NCI-H128 (cell line): Measurements from ENCODE around the gene NMNAT2.
"Not testable (repeated sequence)": the region's sequence is repeated elsewhere in the genome, so short reads cannot be mapped to it uniquely, and the experiment has no call there.

Experiments used
- DNase-seq: peaks from one replicate; lab custom pipeline; 2025; ENCODE audit not compliant: unreplicated experiment; lab: John Stamatoyannopoulos, UW

NMNAT2 gene

DNA sequence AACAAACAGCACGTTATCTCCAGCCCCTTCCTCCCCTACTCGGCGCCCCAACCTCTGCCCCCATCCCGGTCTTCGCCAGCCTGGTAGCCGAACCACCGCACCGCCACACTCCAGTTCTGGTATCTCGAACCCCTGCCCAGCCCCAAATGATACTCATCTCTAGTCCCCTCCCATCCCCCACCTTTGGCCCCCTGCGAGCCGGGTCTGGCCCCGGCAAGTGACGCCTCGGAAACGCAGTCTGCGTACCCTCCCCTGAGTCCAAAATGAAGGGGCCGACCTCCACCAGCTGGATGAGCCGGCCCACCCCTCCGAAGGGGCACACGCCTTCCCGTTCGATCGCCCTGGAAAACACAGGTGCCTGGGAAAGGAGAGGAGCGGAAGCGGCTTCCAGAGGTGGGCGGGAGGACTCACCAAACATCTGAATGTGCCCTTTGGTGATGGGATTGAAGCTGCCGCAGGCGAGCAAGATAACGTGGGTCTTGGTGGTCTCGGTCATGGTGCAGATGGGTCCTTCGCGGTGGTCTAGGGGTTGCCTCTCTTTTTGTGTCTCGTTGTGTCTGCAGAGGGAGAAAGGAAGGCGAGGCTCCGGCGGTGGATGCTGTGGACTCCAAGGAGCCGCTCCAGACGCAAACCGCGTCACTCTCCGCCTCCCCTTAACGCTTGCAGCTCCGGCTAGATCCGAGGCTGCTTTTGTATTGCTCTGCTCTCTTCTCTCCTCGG, at the start of gene NMNAT2:
Gene NMNAT2, minus strand, starts transcription at position 609 of the 720 bp plus-strand sequence. Its CDS starts 113 bp downstream, at position 496.
- peak; percentile 12 for DNase-seq

DNA sequence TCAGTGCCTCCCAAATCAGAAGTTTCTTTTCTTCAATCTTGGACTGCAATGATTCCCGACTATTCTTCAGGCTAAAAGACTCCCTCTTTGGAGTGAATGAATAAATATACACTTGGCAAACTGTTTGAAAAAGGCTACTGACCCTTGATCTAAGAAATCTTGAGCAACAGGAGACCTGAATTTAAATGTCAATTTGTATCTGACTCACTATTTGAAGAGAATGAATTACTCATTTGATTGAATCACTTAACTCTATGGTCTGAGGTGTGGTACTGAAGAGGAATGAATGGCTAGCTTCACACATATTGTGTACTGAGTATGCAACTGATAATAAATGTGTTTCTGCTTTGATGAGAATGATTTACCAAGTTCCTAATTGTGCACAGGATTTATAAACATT, 49.5 kb upstream of the NMNAT2 start:
- DNase-seq = no peak

DNA sequence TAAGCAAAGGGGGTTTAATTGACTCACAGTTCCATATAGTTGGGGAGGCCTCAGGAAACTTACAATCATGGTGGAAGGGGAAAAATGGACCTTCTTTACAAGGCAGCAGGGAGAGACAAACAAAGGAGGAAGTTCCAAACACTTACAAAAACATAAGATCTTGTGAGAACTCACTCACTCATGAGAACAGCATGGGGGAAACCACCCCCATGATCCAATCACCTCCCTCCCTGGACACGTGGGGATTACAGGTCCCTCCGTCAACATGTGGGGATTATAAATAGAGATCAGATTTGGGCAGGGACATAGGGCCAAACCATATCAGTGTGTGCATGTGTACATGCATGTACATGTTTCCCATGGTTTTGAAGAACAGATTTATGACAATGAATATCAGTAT, 48.6 kb upstream of the NMNAT2 start:
- DNase-seq = no peak

DNA sequence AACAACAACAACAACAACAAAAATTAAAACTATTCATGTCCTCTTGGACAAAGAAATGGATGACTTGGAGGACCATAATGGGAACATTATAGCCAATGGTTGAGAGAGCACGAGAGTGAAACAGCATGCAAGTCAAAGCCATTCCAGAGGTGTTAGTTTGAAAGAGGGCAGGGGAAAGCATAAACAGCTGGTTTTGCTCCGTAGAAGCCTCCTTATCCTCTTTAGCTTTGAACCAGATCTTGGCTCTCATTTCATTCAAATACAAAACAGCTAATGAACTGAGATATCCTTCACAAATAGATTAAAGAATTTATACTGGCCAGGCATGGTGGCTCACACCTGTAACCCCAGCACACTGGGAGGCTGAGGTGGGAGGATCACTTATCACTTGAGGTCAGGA, 45.4 kb upstream of the NMNAT2 start:
- DNase-seq = no peak

DNA sequence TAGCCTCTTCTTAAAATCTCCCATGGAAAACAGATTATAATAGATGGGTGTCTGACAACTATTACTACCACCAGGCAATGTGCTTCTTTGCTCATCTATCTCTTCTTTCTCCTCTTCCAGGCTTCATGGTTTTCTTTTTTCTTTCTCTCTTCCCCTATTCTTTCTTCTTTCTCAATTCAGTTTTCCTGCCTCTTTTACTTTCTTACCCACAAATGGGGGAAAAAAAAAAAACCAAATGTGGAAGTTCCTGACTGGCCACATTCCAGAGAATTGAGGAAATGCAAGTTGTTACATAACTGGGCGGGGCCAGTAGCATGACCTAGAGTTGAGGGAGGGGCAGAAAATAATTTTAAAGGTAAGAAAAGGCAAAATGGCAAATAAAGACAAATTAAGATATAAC, 43.2 kb upstream of the NMNAT2 start:
- DNase-seq = no peak

DNA sequence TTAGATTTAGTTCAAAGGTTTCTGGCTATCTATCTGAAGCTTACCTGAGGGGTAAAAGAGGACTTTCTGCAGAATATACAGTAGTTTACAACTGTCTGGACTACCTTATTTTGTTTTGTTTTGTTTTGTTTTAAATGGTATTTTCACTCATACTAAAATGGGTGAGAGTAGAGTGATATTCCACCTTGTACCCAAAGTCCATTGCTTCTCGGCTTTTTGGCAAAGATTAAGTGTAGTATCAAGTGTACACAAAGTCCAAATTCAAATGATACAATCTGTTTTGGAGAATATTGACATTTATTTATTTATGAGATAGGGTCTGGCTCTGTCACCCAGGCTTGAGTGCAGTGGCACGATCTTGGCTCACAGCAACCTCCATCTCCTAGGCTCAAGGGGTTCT, 42.4 kb upstream of the NMNAT2 start:
- DNase-seq = no peak

DNA sequence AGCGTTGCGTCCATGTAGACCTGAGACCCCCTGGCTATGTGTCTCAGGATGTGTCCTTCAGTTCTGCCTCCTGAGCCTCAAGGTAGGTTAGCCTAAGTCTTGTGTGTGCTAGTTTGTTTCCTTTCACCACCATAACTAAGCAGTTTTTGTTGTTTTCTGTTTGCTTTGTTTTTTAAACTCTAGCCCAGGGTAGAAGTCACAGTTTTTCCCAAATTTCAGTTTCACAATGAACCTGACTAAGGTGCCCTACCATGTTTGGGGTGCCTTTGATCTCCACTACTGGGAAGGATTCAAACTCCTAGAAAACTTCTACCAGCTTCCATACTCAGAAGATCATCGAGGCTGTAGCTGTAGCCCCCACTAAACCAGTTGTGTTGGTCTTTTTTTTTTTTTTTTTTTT, 39.3 kb upstream of the NMNAT2 start:
- no peak for DNase-seq

DNA sequence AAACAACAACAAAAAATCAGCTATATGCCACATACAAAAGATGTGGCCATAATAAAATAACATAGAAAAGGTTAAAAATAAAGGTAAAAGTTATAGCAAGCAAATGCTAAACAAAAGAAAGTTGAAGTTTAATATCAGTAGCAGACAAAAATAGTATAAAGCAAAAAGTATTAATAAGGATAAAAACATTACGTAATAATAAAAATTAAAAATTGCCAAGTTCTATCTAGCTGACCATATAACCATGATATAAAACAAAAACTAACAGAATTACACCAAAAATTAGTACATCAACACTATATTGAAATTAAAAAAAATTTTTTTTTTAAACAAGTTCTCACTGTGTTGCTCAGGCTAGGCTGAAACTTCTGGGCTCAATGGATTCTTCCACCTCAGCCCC, 38.6 kb upstream of the NMNAT2 start:
- no peak for DNase-seq

DNA sequence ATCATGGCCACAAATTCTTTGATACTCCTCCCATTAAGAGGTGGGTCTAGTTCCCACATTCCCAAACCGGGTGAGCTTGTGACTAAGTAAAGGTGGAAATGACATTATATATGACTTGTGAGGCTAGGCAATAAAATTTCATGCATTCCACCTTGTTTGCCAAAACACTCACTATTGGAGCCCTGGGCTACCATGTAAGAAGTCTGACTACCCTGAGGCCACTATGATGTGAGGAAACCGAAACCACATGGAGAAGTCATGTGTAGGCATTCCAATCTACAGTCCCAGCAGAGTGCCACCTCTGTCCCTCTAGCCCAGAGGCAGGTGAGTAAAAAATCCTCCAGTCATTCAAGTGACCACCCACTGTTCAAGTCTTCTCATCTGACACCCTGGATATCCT, 36.2 kb upstream of the NMNAT2 start:
- no peak for DNase-seq

DNA sequence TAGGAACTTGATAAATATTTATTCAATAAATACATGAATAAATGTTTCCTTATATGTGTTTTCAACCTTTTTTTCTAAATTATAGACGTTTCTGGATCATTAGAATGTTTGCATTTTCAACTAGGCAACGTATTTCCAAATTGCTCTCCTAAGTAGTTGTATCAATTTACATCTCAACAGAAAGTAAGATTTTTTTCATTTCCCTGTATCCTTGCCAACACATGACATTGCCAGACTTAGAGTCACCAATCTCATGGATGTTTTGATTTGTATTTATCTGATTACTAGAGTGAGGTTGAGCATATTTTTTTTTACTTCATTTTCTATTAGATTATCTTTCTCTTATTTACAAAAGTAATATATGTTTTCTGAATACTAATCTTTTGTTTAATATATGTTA, 31.9 kb upstream of the NMNAT2 start:
- no peak for DNase-seq

DNA sequence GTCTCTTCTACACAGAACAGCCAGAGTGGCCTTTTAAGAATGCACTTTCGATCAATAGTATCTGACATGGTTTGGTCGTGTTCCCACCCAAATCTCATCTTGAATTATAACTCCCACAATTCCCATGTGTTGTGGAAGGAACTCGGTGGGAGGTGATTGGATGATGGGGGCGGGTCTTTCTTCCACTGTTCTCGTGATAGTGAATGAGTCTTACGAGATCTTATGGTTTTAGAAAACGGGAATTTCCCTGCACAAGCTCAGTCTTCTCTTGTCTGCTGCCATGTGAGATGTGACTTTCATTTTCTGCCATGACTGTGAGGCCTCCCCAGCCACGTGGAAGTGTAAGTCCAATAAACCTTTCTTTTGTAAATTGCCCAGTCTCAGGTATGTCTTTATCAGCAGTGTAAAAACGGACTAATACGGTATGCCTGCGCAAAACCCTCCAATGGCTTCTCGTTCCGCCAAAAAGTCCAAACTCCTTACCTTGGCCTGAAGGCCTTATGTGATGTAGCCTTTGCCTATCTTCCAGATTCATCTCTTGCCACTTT, 31.1 kb upstream of the NMNAT2 start:
- no peak for DNase-seq

DNA sequence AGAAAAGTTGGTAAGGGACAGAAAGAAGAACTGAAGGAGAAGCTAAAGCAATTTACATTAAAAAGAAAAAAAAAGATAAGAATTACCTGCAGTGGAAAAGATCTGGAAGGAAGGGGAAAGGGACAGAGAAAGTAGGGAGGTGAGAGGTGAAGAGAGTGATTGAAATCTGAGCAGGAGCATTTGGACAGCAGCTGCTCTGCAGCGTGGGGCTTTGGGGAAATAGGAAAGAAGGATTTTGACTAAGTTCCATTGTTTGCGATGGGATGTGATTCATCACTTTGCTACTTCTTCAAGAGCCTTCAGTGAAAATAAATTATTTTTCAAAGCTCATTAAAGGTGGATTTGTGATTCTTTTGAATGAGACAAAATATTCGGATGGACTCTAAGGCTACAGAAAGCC, 26.1 kb upstream of the NMNAT2 start:
- no peak for DNase-seq

DNA sequence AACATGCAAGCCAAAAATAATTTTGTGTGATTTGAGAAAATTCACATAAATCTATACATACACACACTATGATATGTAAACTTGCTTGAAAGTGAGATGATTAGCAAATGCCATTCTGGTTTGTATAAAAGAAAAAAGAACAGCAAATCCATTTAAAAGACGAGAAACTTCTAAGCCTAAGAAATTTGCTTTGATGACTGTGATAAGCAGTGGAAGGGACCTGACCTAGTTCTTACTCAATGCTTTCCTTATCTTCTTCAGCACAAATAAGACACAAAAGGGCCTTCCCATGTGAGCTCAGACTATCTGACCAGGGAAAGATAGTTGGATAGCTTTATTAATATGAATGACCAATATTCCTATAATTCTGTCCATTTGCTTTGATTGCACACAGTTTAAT, 25.3 kb upstream of the NMNAT2 start:
- DNase-seq = no peak

DNA sequence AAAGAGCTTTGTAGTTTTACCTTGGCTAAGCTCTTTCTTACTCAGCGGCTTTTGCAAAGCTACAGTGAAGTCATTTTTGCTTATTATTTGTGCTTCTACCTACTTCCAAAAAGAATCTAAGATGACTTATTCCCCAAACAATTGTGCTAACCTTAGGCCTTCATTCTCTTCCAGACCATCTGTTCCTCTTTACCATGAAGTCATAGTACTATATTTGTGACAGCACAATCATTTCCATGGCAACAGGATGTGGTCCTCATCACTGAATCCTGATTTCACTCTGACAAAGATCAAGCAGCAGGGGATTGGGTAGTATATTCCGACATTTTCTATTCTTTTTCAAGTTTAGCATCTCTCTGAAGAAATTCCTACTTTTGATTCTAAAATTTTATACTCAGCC, 24.8 kb upstream of the NMNAT2 start:
- no peak for DNase-seq

DNA sequence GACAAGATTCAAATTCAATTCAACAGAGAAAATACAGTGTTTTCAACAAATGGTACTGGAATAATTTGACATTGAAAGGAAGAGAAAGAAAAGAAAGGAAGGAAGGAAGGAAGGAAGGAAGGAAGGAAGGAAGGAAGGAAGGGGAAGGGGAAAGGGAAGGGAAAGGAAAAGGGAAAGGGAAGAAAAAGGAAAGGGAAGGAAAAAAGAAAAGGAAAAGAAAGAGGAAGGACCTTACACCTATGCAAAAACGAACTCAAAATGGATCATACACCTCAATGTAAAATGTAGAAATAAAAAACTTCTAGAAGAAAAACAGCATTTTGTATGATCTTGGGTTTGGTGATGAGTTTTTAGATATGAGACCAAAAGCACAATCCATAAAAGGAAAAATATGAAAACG, 19.9 kb upstream of the NMNAT2 start:
- DNase-seq = no peak

DNA sequence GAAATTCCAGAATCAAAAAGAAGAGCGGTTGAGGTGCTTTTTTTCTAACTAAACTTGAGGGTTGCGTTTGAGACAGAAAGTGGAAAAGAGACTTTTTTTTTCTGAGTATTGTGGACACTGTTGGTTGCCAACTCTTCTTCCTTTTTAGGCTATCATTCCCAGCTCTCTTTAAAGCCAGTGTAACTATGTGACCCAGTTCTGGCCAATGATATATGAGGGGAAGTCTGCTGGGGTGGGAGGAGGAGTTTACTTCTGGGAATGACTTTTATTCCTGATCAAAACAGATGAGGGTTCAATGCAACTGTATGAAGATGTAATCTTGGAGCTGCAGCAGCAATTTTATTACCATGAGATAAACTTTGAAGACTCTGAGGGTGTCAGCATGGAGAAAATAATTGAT, 17.3 kb upstream of the NMNAT2 start:
- no peak for DNase-seq

DNA sequence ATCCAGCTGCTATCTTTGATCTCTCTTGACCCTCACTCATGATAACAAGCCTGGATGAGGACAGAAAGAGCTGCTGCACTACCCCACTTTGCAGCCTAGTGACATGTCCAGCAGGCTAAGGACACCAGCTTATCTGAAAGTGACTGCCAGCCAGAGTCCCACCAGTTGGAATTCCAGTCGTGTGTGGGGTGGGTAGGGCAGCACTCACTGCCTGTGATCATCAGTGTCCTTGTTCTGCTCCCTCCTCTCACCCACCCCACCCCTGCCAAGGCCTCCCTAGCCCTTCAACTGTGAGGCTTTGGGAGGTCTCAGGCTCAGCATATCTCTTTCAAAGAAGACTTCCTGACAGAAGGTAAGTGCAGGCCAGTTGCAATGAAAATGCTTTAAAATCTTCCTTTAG, 15.5 kb upstream of the NMNAT2 start:
- DNase-seq = no peak

DNA sequence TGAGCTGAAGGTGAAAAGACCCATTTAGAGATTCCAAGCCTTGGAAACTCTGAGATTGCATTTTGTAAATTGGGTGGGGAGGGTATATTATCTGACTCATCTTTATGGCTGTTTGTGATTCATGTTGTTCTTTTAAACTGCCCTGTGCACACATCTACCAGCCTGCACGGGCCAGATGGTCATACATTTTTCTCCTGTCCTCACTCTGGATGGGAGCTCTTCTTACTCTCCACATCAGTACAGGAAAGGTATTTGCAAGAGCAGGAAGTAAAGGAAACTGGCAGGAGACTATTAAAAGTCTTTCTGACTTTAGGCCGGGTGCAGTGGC, 14.3 kb upstream of the NMNAT2 start:
- DNase-seq = no peak

DNA sequence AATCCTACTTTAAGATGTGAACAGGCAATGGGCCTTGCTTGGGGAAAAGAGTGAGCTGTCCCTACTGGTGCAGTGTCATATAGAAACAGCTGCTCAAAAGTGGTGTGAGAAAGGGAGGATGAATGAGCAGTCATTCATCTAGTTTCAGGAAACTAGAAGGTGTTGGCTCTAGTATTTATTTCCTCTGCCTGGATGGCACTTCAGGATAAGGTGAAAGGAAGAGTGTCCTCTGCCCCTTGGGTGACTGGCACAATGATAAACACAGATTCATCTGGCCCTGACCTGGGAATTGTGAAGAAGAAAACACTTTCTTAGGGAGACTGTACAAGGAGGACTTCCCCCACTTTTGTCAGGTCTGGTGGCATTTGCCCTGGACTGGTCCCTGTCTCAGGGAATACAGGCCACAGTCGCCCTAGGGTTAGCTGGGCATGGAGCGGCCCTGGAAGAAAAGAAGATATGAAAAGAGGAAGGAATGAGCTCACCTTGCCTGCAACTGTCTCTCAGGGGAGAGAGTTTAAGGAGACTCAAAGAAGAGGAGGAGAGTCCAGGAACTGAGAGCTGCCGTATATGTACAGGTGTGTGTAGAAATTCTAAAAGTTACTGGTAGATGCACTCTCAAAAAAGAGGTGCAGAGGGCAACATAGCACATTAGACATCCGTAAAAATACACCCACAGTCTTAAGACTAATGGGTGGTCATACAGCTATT, 13.8 kb upstream of the NMNAT2 start:
- no peak for DNase-seq

DNA sequence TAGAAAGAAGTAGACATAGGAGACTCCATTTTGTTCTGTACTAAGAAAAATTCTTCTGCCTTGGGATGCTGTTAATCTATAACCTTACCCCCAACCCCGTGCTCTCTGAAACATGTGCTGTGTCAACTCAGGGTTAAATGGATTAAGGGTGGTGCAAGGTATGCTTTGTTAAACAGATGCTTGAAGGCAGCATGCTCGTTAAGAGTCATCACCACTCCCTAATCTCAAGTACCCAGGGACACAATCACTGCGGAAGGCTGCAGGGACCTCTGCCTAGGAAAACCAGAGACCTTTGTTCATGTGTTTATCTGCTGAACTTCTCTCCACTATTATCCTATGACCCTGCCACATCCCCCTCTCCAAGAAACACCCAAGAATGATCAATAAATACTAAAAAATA, 9.4 kb upstream of the NMNAT2 start:
- not testable (repeated sequence) for DNase-seq

DNA sequence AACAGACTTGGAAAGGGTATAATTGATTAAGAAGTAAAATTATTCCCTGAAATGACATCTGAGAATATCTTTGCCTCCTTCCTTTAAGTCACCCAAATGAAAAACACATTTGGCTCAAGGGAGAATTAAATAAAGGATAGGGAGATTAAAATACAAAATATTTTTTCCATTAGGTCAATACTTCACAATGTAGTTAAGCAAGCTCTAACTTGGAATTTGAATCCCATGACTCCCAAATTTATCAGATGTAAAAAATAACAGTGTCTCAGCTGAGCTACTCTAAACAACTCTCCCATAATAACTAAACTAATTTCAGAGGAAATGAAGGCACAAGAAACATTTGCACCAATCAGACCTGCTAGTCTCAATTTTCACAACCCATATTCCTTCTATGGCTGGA, 6.5 kb upstream of the NMNAT2 start:
- DNase-seq = no peak

DNA sequence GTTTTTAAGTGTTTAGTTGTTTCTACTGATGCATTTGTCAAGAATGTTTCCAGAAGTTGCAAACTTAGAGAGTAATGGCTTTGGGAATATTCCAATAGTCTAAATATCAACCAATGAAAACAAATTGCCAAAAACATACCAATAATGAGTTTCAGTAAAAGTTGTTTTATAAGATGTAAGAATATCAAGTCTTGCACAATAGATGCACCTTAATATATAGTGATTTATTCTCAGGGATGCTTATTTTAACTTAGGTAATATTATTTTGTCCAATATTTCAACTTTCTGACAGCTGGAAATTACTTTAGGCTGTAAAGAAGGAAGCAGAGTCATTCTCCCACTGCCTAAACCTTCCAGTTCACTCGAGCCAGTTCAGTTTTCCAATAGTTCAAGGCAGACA, 5.4 kb upstream of the NMNAT2 start:
- no peak for DNase-seq

DNA sequence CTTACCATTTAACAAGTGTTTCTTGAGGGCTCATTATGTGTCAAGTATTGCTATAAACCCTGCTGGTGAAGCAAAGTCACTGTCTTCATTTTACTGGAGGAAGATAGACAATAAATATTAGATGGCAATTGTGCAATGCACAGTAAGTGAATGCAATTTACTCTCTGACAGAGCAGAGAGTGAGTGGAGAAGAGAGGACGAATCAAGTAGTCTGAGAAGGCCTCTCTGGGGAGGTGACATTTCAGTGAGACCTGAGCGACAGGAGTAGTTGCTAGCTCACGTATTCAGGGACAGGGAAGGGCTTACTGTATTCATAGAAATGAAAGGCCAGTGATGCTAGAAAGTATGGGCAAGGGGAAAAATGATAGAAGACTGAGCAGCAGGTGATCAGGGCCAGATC, 1.2 kb upstream of the NMNAT2 start:
- DNase-seq = no peak
